Body of pancreas (tissue), 4 donors: Measurements from ENCODE around the gene DOCK3.

ENCODE experiments used
- POLR2A ChIP-seq, 3 donors: fragments of 450-650 bp; IDR thresholded peaks; one replicate each; pipeline ENCODE4 v1.6.1; 2016; ENCODE audit warnings: antibody characterized with exemption in 3 of 3, mild to moderate bottlenecking in 2 of 3
- TF ChIP-seq, protein P1 (sequence below), 7 experiments: fragments of 450-650 bp in 4 of 7; fragments of 200-600 bp in 3 of 7; sonication (generic) in 3 of 7; IDR thresholded peaks; one replicate each; pipeline ENCODE4 v1.5.1; 2016 to 2019; ENCODE audit warnings: antibody characterized with exemption in 7 of 7

DNA sequence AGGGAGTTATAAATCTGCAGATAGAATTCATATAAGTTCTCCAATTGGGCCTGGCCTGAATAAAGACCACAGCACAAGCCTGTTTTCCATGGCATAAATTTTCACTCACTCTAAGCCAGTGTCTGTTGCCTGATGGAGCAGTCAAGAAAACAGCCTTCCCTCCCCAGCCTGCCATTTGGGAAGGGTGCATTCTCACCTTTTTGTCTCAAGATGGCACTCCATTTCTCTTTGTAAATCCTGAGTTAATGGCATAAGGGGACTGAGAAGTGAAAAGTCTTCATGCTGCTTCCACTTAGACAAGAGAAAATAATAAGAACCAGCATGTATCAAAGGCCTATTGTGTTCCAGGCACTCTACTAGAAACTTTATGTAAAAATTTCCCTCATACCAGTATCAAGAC, 594.7 kb downstream of the DOCK3 start:
- TF ChIP-seq POLR2A (IDR thresholded peaks at IDR 0.05): no peak
- TF ChIP-seq, protein P1, sequence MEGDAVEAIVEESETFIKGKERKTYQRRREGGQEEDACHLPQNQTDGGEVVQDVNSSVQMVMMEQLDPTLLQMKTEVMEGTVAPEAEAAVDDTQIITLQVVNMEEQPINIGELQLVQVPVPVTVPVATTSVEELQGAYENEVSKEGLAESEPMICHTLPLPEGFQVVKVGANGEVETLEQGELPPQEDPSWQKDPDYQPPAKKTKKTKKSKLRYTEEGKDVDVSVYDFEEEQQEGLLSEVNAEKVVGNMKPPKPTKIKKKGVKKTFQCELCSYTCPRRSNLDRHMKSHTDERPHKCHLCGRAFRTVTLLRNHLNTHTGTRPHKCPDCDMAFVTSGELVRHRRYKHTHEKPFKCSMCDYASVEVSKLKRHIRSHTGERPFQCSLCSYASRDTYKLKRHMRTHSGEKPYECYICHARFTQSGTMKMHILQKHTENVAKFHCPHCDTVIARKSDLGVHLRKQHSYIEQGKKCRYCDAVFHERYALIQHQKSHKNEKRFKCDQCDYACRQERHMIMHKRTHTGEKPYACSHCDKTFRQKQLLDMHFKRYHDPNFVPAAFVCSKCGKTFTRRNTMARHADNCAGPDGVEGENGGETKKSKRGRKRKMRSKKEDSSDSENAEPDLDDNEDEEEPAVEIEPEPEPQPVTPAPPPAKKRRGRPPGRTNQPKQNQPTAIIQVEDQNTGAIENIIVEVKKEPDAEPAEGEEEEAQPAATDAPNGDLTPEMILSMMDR (IDR thresholded peaks at IDR 0.05): no peak
